ENCODE results near the gene KREMEN1. TPM values are rescaled to one million over a fixed set of nuclear protein-coding genes. Genes with fewer than 3 reads are reported as not detected.

KREMEN1 gene
- total and polyA plus RNA-seq, 10 of the 15 experiments (the other 5 are each of a cell fraction or from before 2014, with no cell fraction given), result 0.10 to 2.5 (median 0.20) TPM; not detected in 1

- TF ChIP-seq ZBTB11 (CRISPR knock-in tag; IDR thresholded peaks at IDR 0.05) (no peak), POU2F2 (IDR thresholded peaks at IDR 0.05; ENCODE audit: borderline replicate concordance, low read depth, low read length) (no peak)
These were observed 73.9 kb downstream of the KREMEN1 start (continued) for GRCh38 chr22:29146771-29147170.

- ChIA-PET RAD21 (ENCODE audit: unreplicated experiment) (no interaction called here), SMC1A (ENCODE audit: uncharacterized antibody, unreplicated experiment) (interaction anchor here (1.0 kb wide), 1 partner anchor 15 kb away, joined by 4 read pairs; no protein-coding TSS in a partner anchor), CTCF (interaction anchor here (1.0 kb wide), 2 partner anchors 104 to 107 kb away, joined by 3 read pairs; no protein-coding TSS in a partner anchor), POLR2A (no interaction called here)
- Histone ChIP-seq H3K4me3 (no peak overlapping the region), H4K20me1 (ENCODE audit: control insufficient read depth, insufficient read depth) (no peaks in the 10 kb centered on the region), H3K9ac (ENCODE audit: control insufficient read depth, insufficient read depth, low read length) (no peak overlapping the region), H3K36me3 (ENCODE audit: control insufficient read depth in 2 of 2, insufficient read depth in 2 of 2, low read length in 1 of 2) (no peaks in the 10 kb centered on the region; a peak in 1 of 4 replicates), H2AFZ (ENCODE audit: control insufficient read depth, low read depth, low read length) (no peak overlapping the region), H3K4me2 (ENCODE audit: control insufficient read depth, insufficient read depth) (no peak overlapping the region), H3K9me3 (replicated peaks; ENCODE audit: control insufficient read depth, insufficient read depth, low read length) (no peaks in the 10 kb centered on the region), H3K27ac (ENCODE audit: control insufficient read depth, insufficient read depth) (no peak overlapping the region), H3K4me1 (ENCODE audit: control insufficient read depth, insufficient read depth, low read length) (no peaks in the 10 kb centered on the region), H3K79me2 (ENCODE audit: control insufficient read depth, insufficient read depth, low read length) (no peaks in the 10 kb centered on the region), H3K27me3 (replicated peaks in 1 of 2; ENCODE audit: control insufficient read depth in 2 of 2, insufficient read depth in 2 of 2, low read length in 1 of 2) (no peaks in the 10 kb centered on the region; a peak in 1 of 4 replicates)
- DNase-seq (ENCODE audit: low read depth, low spot score) (no peak), FAIRE-seq (no peak), ATAC-seq (peak; percentile 19; the same call in 1 of the 3 replicates)
- 44% methylated on average over 9 of the region's 9 CpGs for WGBS (ENCODE audit: insufficient coverage, insufficient replicate concordance, low lambda C conversion rate, missing lambda C conversion rate)
- TF ChIP-seq BHLHE40 (IDR thresholded peaks at IDR 0.05; ENCODE audit: borderline replicate concordance in 1 of 2, low read depth in 2 of 2, low read length in 1 of 2), result peak in 1 of 2 experiments; percentile 26; a peak in 1 of 4 replicates
- TF ChIP-seq DPF2 (IDR thresholded peaks at IDR 0.05), result no peak
- in situ Hi-C loops (cut with MboI), result no loop called here
- no TSS peak for BruUV-seq (replicated peaks)
- intact Hi-C loops (cut with micrococcal nuclease; ENCODE audit: unreplicated experiment), result no loop called here
These were observed 74.6 kb downstream of the KREMEN1 start for GRCh38 chr22:29147331-29147899.
